Measurements from ENCODE around the gene TLX2. TPM values are rescaled to one million over a fixed set of nuclear protein-coding genes. Genes with fewer than 3 reads are reported as not detected.
A peak's percentile ranks its signal among the peaks of the same experiment; 100 is the strongest.

TLX2 gene
- total and polyA plus RNA-seq, 2 of the 8 experiments (the other 6 are each of a cell fraction or from before 2014, with no cell fraction given) = 0.06 to 0.17 TPM

DNA sequence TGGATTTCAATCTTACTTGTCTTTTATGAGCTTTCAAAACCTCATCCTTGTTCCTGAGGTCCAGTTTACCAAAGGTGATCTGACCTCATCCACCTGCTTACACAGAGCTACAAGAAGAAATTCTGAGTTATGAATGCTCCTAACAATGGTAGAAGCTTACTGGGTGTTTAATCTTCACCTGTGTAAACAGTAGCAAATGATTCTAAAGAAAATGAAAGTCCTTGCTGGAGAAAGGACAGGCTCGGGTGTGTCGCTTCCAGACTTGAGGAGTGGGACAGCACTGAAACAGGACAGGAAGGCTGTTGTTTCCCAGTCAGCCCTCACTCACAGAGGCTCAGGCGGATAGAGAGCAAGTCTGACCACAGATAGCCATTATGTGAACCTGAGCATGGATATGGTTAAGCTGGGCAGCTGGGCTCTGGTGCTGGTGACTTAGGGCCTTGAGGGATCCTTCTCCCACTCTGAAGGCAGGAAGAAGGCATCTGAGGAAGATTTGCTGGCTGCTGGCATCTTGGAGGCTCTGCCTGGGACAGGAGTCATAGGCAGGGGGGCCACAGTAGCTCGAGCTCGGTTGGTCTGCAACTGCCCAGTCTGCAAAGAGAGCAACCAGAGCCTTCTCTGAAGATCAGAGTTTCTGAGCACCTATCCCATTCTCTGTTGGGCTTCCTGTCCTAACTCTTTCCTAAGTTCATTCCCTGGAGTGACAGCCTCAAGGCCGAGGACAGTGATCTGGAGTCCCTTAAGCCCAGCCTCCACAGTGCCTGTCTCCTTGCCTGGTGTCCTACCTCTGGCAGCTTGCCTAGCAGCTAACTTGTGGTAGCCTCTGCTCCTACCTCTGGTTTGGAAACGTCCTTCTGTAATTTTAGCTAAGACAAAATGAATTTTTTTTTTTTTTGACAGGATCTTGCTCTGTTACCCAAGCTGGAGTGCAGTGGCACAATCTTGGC lies 44.3 kb downstream of the TLX2 start:
- Histone ChIP-seq H4K8ac (ENCODE audit: extremely low read depth, insufficient read depth, low read length) (no peak overlapping the region), H3K23ac (ENCODE audit: insufficient read length) (no peak overlapping the region), H3K79me1 (ENCODE audit: low read depth, low read length) (no peaks in the 10 kb centered on the region), H4K20me1 (replicated peaks in 1 of 2; ENCODE audit: control insufficient read depth in 1 of 2, insufficient read depth in 2 of 2, low read length in 2 of 2) (peaks cover 0 to 4% of the 10 kb centered on the region in 2 experiments), H3K27me3 (replicated peaks in 1 of 4; ENCODE audit: control insufficient read depth in 3 of 4, extremely low read depth in 1 of 4, insufficient read depth in 3 of 4, low read length in 3 of 4) (peaks cover 0 to 28% (median 22%) of the 10 kb centered on the region in 4 experiments; a peak in 6 of 7 replicates), H2AK5ac (ENCODE audit: low read depth, low read length) (0 out of 2 replicates have a peak overlapping the region, but pooled peaks have one; percentile 75), H3K9ac (replicated peaks in 1 of 4; ENCODE audit: extremely low read depth in 1 of 4, low read depth in 3 of 4, low read length in 3 of 4) (no peak overlapping the region), H3K4me2 (ENCODE audit: insufficient read depth in 1 of 2, low read depth in 2 of 2, low read length in 2 of 2) (no peak overlapping the region), H3K9me3 (ENCODE audit: insufficient read depth in 2 of 2, low read depth in 1 of 2, low read length in 1 of 2) (no peaks in the 10 kb centered on the region), H2AFZ (ENCODE audit: low read length) (no peak overlapping the region), H3K23me2 (ENCODE audit: low read depth, low read length) (peaks cover 11% of the 10 kb centered on the region), H3K4me1 (replicated peaks in 1 of 4; ENCODE audit: control insufficient read depth in 3 of 4, insufficient read depth in 4 of 4, low read length in 3 of 4) (peaks cover 0 to 7% (median 5%) of the 10 kb centered on the region in 4 experiments; a peak in 6 of 7 replicates), H3K14ac (ENCODE audit: insufficient read length) (no peak overlapping the region), H2BK120ac (replicated peaks; ENCODE audit: low read depth, low read length) (no peak overlapping the region), H2BK15ac (ENCODE audit: low read length) (0 out of 2 replicates have a peak overlapping the region, but pooled peaks have one; percentile 40), H2BK5ac (ENCODE audit: low read depth, low read length) (no peak overlapping the region), H3K36me3 (ENCODE audit: control insufficient read depth in 2 of 4, insufficient read depth in 4 of 4, low read length in 3 of 4) (no peaks in the 10 kb centered on the region; a peak in 1 of 8 replicates), H3K56ac (replicated peaks; ENCODE audit: insufficient read length, low read depth, low read length) (no peak overlapping the region), H3K4ac (replicated peaks; ENCODE audit: insufficient read length, low read depth, low read length) (no peak overlapping the region), H4K91ac (replicated peaks; ENCODE audit: insufficient read length, low read length) (no peak overlapping the region), H3K4me3 (ENCODE audit: extremely low read depth in 1 of 4, insufficient read depth in 2 of 4, low read depth in 3 of 4, low read length in 4 of 4) (no peak overlapping the region), H2BK12ac (ENCODE audit: low read depth, low read length) (no peak overlapping the region), H4K5ac (ENCODE audit: insufficient read length, low read depth, low read length) (no peak overlapping the region), H3K18ac (ENCODE audit: extremely low read depth, low read length) (no peak overlapping the region), H3K27ac (ENCODE audit: low read depth, low read length) (no peak overlapping the region), H2BK20ac (ENCODE audit: low read length) (no peak overlapping the region), H3K79me2 (ENCODE audit: control insufficient read depth in 1 of 2, insufficient read depth in 2 of 2, low read length in 2 of 2) (no peaks in the 10 kb centered on the region)
- POLR2A ChIA-PET (ENCODE audit: partially characterized antibody) = interaction anchor here (0.6 to 2.2 kb wide), 8 partner anchors 8 to 141 kb away, joined by 3 to 10 read pairs (median 3); partner anchors contain the start of genes AUP1, HTRA2 and WBP1
- FAIRE-seq (no peak), DNase-seq (ENCODE audit: low read depth in 1 of 2, low spot score in 2 of 2) (no peak)
- CTCF ChIA-PET (ENCODE audit: partially characterized antibody) = interaction anchor here (0.9 to 7.5 kb wide), 9 partner anchors 13 to 84 kb away, joined by 3 to 56 read pairs (median 7); no protein-coding TSS in a partner anchor
- WGBS, 2 experiments (ENCODE audit: extremely low coverage in 1 of 2, insufficient coverage in 1 of 2, insufficient read length in 1 of 2, insufficient replicate concordance in 2 of 2, low coverage in 1 of 2, low lambda C conversion rate in 2 of 2, missing lambda C conversion rate in 1 of 2) = 86% methylated on average over 7 of the region's 7 CpGs; no CpG with 5 or more reads in 1 of the 2 experiments
- TF ChIP-seq CHD2 (IDR thresholded peaks at IDR 0.05; ENCODE audit: low read length) (no peak), TAF1 (IDR thresholded peaks at IDR 0.05; ENCODE audit: low read depth, low read length) (no peak), RFX5 (IDR thresholded peaks at IDR 0.05; ENCODE audit: borderline replicate concordance, low read depth, low read length) (no peak), CBX5 (IDR thresholded peaks at IDR 0.05; ENCODE audit: low read depth, low read length) (no peak), CREB1 (IDR thresholded peaks at IDR 0.05) (no peak), EP300 (IDR thresholded peaks at IDR 0.05; ENCODE audit: borderline replicate concordance in 1 of 2, low read depth in 2 of 2, low read length in 2 of 2) (no peak), JUND (IDR thresholded peaks at IDR 0.05; ENCODE audit: low read length) (no peak)
- TF ChIP-seq, protein P1, sequence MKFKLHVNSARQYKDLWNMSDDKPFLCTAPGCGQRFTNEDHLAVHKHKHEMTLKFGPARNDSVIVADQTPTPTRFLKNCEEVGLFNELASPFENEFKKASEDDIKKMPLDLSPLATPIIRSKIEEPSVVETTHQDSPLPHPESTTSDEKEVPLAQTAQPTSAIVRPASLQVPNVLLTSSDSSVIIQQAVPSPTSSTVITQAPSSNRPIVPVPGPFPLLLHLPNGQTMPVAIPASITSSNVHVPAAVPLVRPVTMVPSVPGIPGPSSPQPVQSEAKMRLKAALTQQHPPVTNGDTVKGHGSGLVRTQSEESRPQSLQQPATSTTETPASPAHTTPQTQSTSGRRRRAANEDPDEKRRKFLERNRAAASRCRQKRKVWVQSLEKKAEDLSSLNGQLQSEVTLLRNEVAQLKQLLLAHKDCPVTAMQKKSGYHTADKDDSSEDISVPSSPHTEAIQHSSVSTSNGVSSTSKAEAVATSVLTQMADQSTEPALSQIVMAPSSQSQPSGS (IDR thresholded peaks at IDR 0.05; ENCODE audit: low read length) = no peak
- TF ChIP-seq, protein P2, sequence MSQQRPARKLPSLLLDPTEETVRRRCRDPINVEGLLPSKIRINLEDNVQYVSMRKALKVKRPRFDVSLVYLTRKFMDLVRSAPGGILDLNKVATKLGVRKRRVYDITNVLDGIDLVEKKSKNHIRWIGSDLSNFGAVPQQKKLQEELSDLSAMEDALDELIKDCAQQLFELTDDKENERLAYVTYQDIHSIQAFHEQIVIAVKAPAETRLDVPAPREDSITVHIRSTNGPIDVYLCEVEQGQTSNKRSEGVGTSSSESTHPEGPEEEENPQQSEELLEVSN (IDR thresholded peaks at IDR 0.05) = no peak

Measured in H1 (cell line).